Measurements from ENCODE around the gene TCEANC2.

DNA sequence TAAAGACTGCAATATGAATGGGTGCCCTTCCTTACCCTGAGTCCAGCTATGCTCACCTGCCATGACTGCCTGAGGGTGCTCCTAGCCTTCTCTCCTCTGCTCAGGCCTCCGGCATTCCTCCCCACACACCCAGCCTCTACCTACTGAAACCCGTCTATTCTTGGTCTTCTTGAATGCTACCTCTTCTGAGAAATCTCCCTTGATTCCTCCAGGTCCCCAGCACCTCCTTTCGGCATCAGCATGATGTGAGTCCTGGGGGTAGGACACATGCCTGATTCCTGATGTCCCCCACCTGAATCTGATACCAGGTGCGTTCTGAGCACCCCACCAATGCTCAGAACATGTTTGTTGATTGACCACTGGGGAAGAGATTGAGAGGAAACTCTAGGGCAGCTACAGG, 44.0 kb upstream of the TCEANC2 start:
- TF ChIP-seq, protein P1, sequence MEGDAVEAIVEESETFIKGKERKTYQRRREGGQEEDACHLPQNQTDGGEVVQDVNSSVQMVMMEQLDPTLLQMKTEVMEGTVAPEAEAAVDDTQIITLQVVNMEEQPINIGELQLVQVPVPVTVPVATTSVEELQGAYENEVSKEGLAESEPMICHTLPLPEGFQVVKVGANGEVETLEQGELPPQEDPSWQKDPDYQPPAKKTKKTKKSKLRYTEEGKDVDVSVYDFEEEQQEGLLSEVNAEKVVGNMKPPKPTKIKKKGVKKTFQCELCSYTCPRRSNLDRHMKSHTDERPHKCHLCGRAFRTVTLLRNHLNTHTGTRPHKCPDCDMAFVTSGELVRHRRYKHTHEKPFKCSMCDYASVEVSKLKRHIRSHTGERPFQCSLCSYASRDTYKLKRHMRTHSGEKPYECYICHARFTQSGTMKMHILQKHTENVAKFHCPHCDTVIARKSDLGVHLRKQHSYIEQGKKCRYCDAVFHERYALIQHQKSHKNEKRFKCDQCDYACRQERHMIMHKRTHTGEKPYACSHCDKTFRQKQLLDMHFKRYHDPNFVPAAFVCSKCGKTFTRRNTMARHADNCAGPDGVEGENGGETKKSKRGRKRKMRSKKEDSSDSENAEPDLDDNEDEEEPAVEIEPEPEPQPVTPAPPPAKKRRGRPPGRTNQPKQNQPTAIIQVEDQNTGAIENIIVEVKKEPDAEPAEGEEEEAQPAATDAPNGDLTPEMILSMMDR (IDR thresholded peaks at IDR 0.05; ENCODE audit: low read depth, low read length) = no peak
- no peak for TF ChIP-seq EZH2phosphoT487 (IDR thresholded peaks at IDR 0.05; ENCODE audit: low read depth)
